Measurements from ENCODE around the gene MYO3A. TPM values are rescaled to one million over a fixed set of nuclear protein-coding genes. Genes with fewer than 3 reads are reported as not detected.

The MYO3A gene
- total and polyA plus RNA-seq, 2 experiments from 2014 or later: 3.0 to 10.7 TPM

DNA sequence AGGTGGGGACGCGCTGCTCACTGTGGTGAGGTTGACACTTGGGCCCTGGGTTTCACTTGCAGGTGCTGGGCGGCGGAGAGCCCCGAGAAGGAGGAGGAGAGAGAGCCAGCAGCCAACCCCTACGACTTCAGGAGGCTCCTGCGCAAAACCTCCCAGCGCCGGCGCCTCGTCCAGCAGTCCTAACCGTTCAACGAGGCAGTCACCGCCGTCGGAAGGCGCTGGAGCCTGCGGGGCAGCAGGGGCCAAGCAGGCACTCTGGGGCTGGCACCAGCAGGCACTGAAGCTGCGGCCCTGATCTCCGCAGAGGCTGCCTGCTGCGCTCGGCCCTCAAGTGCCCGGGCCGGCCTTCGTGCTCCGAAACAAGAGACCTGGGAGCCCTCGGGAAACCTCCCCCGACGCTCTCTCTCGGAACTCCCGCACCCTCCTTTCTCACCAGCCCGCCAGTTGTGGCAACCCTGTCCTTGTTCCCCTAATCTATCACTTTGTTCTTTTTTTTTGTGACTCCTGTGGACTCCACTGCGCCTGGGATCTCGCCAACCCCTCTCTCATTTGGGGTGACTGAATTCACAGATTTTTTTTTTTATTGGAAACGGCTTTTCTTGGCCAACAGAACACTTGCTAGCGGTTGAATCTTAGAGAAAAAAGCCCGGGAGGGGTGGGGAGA is 277.9 kb downstream of the MYO3A start (continued):
- TF ChIP-seq, protein P1, sequence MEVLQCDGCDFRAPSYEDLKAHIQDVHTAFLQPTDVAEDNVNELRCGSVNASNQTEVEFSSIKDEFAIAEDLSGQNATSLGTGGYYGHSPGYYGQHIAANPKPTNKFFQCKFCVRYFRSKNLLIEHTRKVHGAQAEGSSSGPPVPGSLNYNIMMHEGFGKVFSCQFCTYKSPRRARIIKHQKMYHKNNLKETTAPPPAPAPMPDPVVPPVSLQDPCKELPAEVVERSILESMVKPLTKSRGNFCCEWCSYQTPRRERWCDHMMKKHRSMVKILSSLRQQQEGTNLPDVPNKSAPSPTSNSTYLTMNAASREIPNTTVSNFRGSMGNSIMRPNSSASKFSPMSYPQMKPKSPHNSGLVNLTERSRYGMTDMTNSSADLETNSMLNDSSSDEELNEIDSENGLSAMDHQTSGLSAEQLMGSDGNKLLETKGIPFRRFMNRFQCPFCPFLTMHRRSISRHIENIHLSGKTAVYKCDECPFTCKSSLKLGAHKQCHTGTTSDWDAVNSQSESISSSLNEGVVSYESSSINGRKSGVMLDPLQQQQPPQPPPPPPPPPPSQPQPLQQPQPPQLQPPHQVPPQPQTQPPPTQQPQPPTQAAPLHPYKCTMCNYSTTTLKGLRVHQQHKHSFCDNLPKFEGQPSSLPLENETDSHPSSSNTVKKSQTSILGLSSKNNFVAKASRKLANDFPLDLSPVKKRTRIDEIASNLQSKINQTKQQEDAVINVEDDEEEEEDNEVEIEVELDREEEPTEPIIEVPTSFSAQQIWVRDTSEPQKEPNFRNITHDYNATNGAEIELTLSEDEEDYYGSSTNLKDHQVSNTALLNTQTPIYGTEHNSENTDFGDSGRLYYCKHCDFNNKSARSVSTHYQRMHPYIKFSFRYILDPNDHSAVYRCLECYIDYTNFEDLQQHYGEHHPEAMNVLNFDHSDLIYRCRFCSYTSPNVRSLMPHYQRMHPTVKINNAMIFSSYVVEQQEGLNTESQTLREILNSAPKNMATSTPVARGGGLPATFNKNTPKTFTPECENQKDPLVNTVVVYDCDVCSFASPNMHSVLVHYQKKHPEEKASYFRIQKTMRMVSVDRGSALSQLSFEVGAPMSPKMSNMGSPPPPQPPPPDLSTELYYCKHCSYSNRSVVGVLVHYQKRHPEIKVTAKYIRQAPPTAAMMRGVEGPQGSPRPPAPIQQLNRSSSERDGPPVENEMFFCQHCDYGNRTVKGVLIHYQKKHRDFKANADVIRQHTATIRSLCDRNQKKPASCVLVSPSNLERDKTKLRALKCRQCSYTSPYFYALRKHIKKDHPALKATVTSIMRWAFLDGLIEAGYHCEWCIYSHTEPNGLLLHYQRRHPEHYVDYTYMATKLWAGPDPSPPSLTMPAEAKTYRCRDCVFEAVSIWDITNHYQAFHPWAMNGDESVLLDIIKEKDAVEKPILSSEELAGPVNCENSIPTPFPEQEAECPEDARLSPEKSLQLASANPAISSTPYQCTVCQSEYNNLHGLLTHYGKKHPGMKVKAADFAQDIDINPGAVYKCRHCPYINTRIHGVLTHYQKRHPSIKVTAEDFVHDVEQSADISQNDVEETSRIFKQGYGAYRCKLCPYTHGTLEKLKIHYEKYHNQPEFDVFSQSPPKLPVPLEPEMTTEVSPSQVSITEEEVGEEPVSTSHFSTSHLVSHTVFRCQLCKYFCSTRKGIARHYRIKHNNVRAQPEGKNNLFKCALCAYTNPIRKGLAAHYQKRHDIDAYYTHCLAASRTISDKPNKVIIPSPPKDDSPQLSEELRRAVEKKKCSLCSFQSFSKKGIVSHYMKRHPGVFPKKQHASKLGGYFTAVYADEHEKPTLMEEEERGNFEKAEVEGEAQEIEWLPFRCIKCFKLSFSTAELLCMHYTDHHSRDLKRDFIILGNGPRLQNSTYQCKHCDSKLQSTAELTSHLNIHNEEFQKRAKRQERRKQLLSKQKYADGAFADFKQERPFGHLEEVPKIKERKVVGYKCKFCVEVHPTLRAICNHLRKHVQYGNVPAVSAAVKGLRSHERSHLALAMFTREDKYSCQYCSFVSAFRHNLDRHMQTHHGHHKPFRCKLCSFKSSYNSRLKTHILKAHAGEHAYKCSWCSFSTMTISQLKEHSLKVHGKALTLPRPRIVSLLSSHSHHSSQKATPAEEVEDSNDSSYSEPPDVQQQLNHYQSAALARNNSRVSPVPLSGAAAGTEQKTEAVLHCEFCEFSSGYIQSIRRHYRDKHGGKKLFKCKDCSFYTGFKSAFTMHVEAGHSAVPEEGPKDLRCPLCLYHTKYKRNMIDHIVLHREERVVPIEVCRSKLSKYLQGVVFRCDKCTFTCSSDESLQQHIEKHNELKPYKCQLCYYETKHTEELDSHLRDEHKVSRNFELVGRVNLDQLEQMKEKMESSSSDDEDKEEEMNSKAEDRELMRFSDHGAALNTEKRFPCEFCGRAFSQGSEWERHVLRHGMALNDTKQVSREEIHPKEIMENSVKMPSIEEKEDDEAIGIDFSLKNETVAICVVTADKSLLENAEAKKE (CRISPR knock-in tag; IDR thresholded peaks at IDR 0.05): no peak
- no peak for TF ChIP-seq NANOG (IDR thresholded peaks at IDR 0.05; ENCODE audit: borderline replicate concordance)
- no peak for TF ChIP-seq JUNB (IDR thresholded peaks at IDR 0.05; ENCODE audit: unreplicated experiment)
- TF ChIP-seq ZNF114 (CRISPR knock-in tag; IDR thresholded peaks at IDR 0.05): no peak
- no peak for TF ChIP-seq STAT1 (IDR thresholded peaks at IDR 0.05; ENCODE audit: unreplicated experiment)
- no peak for TF ChIP-seq POLR2AphosphoS5 (IDR thresholded peaks at IDR 0.05; ENCODE audit: low read depth)
- no peak for TF ChIP-seq ZNF331 (CRISPR knock-in tag; IDR thresholded peaks at IDR 0.05; ENCODE audit: low read depth)
- no peak for TF ChIP-seq CREB1 (CRISPR knock-in tag; IDR thresholded peaks at IDR 0.05; ENCODE audit: low read depth)

DNA sequence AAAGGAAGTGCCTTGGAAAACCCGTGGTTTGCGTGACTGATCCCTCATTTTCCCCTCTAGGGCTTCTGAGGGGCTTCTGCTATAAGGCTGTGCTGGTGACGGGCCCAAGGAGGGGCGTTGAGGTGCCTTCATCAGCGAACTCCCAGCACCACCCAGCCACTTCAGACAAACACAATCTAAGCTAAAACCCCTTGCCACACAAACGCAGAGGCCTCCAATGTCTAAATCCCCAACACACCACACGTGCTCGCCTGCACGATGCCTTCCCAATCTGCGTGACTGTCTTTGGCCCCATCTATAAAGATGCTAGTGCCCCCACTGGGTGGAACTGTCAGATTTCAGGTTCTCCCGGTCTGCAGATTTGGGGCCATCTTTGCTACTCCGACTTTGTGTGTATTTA is 278.5 kb downstream of the MYO3A start:
- Mint-ChIP-seq H3K4me1 (peaks cover 37% of the 10 kb centered on the region), H3K36me3 (ENCODE audit: low read depth) (no peaks in the 10 kb centered on the region; the same call in 2 of the 3 replicates), H3K27ac (no peak overlapping the region), H3K9me3 (no peaks in the 10 kb centered on the region; the same call in 1 of the 3 replicates), H3K27me3 (ENCODE audit: insufficient read depth, low read depth, poor library complexity) (peaks cover 33% of the 10 kb centered on the region), H3K4me3 (peak overlapping the region; percentile 61)
- H2AFZ ChIP-seq: no peak overlapping the region
- peak overlapping the region; percentile 91 for H3K4me2 ChIP-seq
- TF ChIP-seq, protein P2, sequence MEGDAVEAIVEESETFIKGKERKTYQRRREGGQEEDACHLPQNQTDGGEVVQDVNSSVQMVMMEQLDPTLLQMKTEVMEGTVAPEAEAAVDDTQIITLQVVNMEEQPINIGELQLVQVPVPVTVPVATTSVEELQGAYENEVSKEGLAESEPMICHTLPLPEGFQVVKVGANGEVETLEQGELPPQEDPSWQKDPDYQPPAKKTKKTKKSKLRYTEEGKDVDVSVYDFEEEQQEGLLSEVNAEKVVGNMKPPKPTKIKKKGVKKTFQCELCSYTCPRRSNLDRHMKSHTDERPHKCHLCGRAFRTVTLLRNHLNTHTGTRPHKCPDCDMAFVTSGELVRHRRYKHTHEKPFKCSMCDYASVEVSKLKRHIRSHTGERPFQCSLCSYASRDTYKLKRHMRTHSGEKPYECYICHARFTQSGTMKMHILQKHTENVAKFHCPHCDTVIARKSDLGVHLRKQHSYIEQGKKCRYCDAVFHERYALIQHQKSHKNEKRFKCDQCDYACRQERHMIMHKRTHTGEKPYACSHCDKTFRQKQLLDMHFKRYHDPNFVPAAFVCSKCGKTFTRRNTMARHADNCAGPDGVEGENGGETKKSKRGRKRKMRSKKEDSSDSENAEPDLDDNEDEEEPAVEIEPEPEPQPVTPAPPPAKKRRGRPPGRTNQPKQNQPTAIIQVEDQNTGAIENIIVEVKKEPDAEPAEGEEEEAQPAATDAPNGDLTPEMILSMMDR (conservative IDR thresholded peaks at IDR 0.05; ENCODE audit: low read depth in 2 of 2): peak in 1 of 2 experiments; percentile 28; a peak in 2 of 4 replicates
- TF ChIP-seq POLR2AphosphoS5 (IDR thresholded peaks at IDR 0.05; ENCODE audit: low read depth) (no peak), EZH2 (IDR thresholded peaks at IDR 0.05; ENCODE audit: low read depth, unreplicated experiment) (peak; percentile 4), EZH2phosphoT487 (IDR thresholded peaks at IDR 0.05; ENCODE audit: unreplicated experiment) (no peak), JUNB (IDR thresholded peaks at IDR 0.05; ENCODE audit: unreplicated experiment) (no peak), NANOG (IDR thresholded peaks at IDR 0.05; ENCODE audit: borderline replicate concordance) (no peak), STAT1 (IDR thresholded peaks at IDR 0.05; ENCODE audit: unreplicated experiment) (no peak), ZNF114 (CRISPR knock-in tag; IDR thresholded peaks at IDR 0.05) (no peak), CREB1 (CRISPR knock-in tag; IDR thresholded peaks at IDR 0.05; ENCODE audit: low read depth) (no peak), ZNF331 (CRISPR knock-in tag; IDR thresholded peaks at IDR 0.05; ENCODE audit: low read depth) (no peak)
- TF ChIP-seq, protein P3, sequence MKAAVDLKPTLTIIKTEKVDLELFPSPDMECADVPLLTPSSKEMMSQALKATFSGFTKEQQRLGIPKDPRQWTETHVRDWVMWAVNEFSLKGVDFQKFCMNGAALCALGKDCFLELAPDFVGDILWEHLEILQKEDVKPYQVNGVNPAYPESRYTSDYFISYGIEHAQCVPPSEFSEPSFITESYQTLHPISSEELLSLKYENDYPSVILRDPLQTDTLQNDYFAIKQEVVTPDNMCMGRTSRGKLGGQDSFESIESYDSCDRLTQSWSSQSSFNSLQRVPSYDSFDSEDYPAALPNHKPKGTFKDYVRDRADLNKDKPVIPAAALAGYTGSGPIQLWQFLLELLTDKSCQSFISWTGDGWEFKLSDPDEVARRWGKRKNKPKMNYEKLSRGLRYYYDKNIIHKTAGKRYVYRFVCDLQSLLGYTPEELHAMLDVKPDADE (IDR thresholded peaks at IDR 0.05): no peak
- H3K27me3 ChIP-seq (ENCODE audit: insufficient read depth): peaks cover 89% of the 10 kb centered on the region
- no peaks in the 10 kb centered on the region for H4K20me1 ChIP-seq (replicated peaks; ENCODE audit: insufficient read depth)
- peaks cover 12% of the 10 kb centered on the region; the same call in 1 of the 2 replicates for H3F3A ChIP-seq (replicated peaks; ENCODE audit: low read depth)
- H3K27ac ChIP-seq (ENCODE audit: low read depth): no peak overlapping the region
- H3K9me2 ChIP-seq (ENCODE audit: insufficient read depth): no peaks in the 10 kb centered on the region
- H3K4me3 ChIP-seq: peak overlapping the region; percentile 53
- DNase-seq (ENCODE audit: low spot score): no peak
- no peak for ATAC-seq
- peaks cover 41% of the 10 kb centered on the region for H3K4me1 ChIP-seq (ENCODE audit: insufficient read depth)
- no peaks in the 10 kb centered on the region for H3K79me2 ChIP-seq (replicated peaks; ENCODE audit: insufficient read depth)
- no peaks in the 10 kb centered on the region for H3K36me3 ChIP-seq (ENCODE audit: insufficient read depth)
